ENCODE data around the gene CELA2A.

The CELA2A gene

GRCh38 chr1:15440357-15440756 lies 16.2 kb upstream of the CELA2A start:
- TF ChIP-seq ZFP3 (CRISPR knock-in tag; IDR thresholded peaks at IDR 0.05) (no peak), BACH2 (CRISPR knock-in tag; IDR thresholded peaks at IDR 0.05; ENCODE audit: borderline replicate concordance) (no peak), OSR1 (CRISPR knock-in tag; IDR thresholded peaks at IDR 0.05) (no peak), ZNF8 (CRISPR knock-in tag; IDR thresholded peaks at IDR 0.05) (no peak), CSRNP3 (CRISPR knock-in tag; IDR thresholded peaks at IDR 0.05) (no peak), TCF4 (CRISPR knock-in tag; IDR thresholded peaks at IDR 0.05; ENCODE audit: borderline replicate concordance) (no peak), RARB (CRISPR knock-in tag; IDR thresholded peaks at IDR 0.05) (no peak), TSHZ2 (CRISPR knock-in tag; IDR thresholded peaks at IDR 0.05) (no peak), ZNF565 (CRISPR knock-in tag; conservative IDR thresholded peaks at IDR 0.05; ENCODE audit: low read depth) (no peak), ISL1 (CRISPR knock-in tag; IDR thresholded peaks at IDR 0.05) (no peak), GLIS3 (CRISPR knock-in tag; IDR thresholded peaks at IDR 0.05) (no peak), ZNF70 (CRISPR knock-in tag; IDR thresholded peaks at IDR 0.05) (no peak), ZFP30 (CRISPR knock-in tag; IDR thresholded peaks at IDR 0.05) (no peak), SNAI2 (CRISPR knock-in tag; IDR thresholded peaks at IDR 0.05) (no peak)
- TF ChIP-seq, protein P1, sequence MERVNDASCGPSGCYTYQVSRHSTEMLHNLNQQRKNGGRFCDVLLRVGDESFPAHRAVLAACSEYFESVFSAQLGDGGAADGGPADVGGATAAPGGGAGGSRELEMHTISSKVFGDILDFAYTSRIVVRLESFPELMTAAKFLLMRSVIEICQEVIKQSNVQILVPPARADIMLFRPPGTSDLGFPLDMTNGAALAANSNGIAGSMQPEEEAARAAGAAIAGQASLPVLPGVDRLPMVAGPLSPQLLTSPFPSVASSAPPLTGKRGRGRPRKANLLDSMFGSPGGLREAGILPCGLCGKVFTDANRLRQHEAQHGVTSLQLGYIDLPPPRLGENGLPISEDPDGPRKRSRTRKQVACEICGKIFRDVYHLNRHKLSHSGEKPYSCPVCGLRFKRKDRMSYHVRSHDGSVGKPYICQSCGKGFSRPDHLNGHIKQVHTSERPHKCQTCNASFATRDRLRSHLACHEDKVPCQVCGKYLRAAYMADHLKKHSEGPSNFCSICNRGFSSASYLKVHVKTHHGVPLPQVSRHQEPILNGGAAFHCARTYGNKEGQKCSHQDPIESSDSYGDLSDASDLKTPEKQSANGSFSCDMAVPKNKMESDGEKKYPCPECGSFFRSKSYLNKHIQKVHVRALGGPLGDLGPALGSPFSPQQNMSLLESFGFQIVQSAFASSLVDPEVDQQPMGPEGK (CRISPR knock-in tag; IDR thresholded peaks at IDR 0.05; ENCODE audit: borderline replicate concordance): no peak
- TF ChIP-seq, protein P2, sequence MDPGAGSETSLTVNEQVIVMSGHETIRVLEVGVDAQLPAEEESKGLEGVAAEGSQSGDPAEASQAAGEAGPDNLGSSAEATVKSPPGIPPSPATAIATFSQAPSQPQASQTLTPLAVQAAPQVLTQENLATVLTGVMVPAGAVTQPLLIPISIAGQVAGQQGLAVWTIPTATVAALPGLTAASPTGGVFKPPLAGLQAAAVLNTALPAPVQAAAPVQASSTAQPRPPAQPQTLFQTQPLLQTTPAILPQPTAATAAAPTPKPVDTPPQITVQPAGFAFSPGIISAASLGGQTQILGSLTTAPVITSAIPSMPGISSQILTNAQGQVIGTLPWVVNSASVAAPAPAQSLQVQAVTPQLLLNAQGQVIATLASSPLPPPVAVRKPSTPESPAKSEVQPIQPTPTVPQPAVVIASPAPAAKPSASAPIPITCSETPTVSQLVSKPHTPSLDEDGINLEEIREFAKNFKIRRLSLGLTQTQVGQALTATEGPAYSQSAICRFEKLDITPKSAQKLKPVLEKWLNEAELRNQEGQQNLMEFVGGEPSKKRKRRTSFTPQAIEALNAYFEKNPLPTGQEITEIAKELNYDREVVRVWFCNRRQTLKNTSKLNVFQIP (CRISPR knock-in tag; IDR thresholded peaks at IDR 0.05; ENCODE audit: borderline replicate concordance, low read depth): no peak
- no peak for ATAC-seq

- ATAC-seq: no peak
- TF ChIP-seq ZC3H10 (CRISPR knock-in tag; IDR thresholded peaks at IDR 0.05) (no peak), BACH2 (CRISPR knock-in tag; IDR thresholded peaks at IDR 0.05; ENCODE audit: borderline replicate concordance) (no peak), CSRNP3 (CRISPR knock-in tag; IDR thresholded peaks at IDR 0.05) (no peak), ZNF70 (CRISPR knock-in tag; IDR thresholded peaks at IDR 0.05) (no peak), SNAI2 (CRISPR knock-in tag; IDR thresholded peaks at IDR 0.05) (no peak), TCF4 (CRISPR knock-in tag; IDR thresholded peaks at IDR 0.05; ENCODE audit: borderline replicate concordance) (no peak), CSDC2 (CRISPR knock-in tag; IDR thresholded peaks at IDR 0.05) (no peak)
These were observed 15.3 kb upstream of the CELA2A start for GRCh38 chr1:15441247-15441646.

DNA sequence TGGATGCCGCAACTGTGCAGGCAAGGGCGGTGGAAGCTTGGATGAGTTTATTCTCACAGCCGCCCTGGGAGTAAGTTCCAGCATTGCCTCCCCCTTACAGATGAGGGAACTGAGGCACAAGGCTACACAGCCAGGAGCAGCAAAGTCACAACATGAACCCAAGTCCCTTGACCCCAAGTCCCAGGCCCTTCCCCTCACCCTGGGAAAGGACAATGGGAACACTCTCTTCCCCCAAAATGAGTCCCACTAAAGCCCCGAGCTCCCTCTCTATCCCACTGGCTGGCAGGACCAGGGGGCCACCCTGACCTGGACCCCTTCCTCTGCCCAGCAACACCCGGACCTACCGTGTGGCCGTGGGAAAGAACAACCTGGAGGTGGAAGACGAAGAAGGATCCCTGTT lies 14.4 kb upstream of the CELA2A start:
- ATAC-seq: no peak
- TF ChIP-seq, protein P1 (CRISPR knock-in tag; IDR thresholded peaks at IDR 0.05; ENCODE audit: borderline replicate concordance): no peak
- TF ChIP-seq ESRRG (CRISPR knock-in tag; IDR thresholded peaks at IDR 0.05) (no peak), ZNF8 (CRISPR knock-in tag; IDR thresholded peaks at IDR 0.05) (no peak), BACH2 (CRISPR knock-in tag; IDR thresholded peaks at IDR 0.05; ENCODE audit: borderline replicate concordance) (no peak), TOX (CRISPR knock-in tag; IDR thresholded peaks at IDR 0.05; ENCODE audit: borderline replicate concordance) (no peak), GLIS3 (CRISPR knock-in tag; IDR thresholded peaks at IDR 0.05) (no peak), RARB (CRISPR knock-in tag; IDR thresholded peaks at IDR 0.05) (no peak), TCF4 (CRISPR knock-in tag; IDR thresholded peaks at IDR 0.05; ENCODE audit: borderline replicate concordance) (no peak), OSR1 (CRISPR knock-in tag; IDR thresholded peaks at IDR 0.05) (no peak), ZFP3 (CRISPR knock-in tag; IDR thresholded peaks at IDR 0.05) (no peak), TSHZ2 (CRISPR knock-in tag; IDR thresholded peaks at IDR 0.05) (no peak), PPARA (CRISPR knock-in tag; IDR thresholded peaks at IDR 0.05; ENCODE audit: borderline replicate concordance) (no peak)
- TF ChIP-seq, protein P3, sequence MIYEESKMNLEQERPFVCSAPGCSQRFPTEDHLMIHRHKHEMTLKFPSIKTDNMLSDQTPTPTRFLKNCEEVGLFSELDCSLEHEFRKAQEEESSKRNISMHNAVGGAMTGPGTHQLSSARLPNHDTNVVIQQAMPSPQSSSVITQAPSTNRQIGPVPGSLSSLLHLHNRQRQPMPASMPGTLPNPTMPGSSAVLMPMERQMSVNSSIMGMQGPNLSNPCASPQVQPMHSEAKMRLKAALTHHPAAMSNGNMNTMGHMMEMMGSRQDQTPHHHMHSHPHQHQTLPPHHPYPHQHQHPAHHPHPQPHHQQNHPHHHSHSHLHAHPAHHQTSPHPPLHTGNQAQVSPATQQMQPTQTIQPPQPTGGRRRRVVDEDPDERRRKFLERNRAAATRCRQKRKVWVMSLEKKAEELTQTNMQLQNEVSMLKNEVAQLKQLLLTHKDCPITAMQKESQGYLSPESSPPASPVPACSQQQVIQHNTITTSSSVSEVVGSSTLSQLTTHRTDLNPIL (CRISPR knock-in tag; IDR thresholded peaks at IDR 0.05; ENCODE audit: low read depth): no peak
